ENCODE data around the gene COA8.

- no peak for TF ChIP-seq CTCF (IDR thresholded peaks at IDR 0.05)
- no peak for TF ChIP-seq POLR2A (IDR thresholded peaks at IDR 0.05)
Measured at GRCh38 chr14:103630364-103631108, 67.8 kb downstream of the COA8 start.
